Activated T-cell treated with anti-CD3 and anti-CD28 coated beads, Interleukin-2, amount 50 U/mL, for 4 hours (primary cell): ENCODE data around the gene OR2T34. TPM values are rescaled to one million over a fixed set of nuclear protein-coding genes. Genes with fewer than 3 reads are reported as not detected.
"Not testable (repeated sequence)": the region's sequence is repeated elsewhere in the genome, so short reads cannot be mapped to it uniquely, and the experiment has no call there.

Experiments used
- ATAC-seq, 2 donors: fragments of 200-7000 bp; cut with Tn5 transposase; one replicate each; pipeline ENCODE4 v1.10.0; 2021
- DNase-seq: peaks from one replicate; pipeline ENCODE4 v3.0.0-alpha.2; 2020
- H3K27me3 Mint-ChIP-seq: one replicate; pipeline ENCODE4 v1.8.0; 2021; ENCODE audit warnings: low read depth, mixed read lengths
- H3K36me3 Mint-ChIP-seq: one replicate; pipeline ENCODE4 v1.8.0; 2022; ENCODE audit warnings: mixed read lengths; ENCODE audit not compliant: insufficient read depth
- H3K4me1 Mint-ChIP-seq: one replicate; pipeline ENCODE4 v1.8.0; 2021; ENCODE audit warnings: low read depth, mixed read lengths
- H3K4me3 Mint-ChIP-seq: one replicate; pipeline ENCODE4 v1.8.0; 2021; ENCODE audit warnings: mild to moderate bottlenecking, moderate library complexity, mixed read lengths
- H3K9me3 Mint-ChIP-seq: one replicate; pipeline ENCODE4 v1.8.0; 2021; ENCODE audit warnings: mixed read lengths
- total RNA-seq, 3 donors: library from RNA; stranded (reverse); gene quantifications; one replicate each; pipeline ENCODE4 v1.2.1, GENCODE V29; 2021

The OR2T34 gene
- total RNA-seq: not detected

GRCh38 chr1:248574657-248575056, at the start of gene OR2T34:
TSS of gene OR2T34 (minus strand) at chr1:248574757. CDS start at chr1:248574757, 0 bp downstream.
- not testable (repeated sequence) for DNase-seq, ATAC-seq, H3K27me3 Mint-ChIP-seq, H3K4me1 Mint-ChIP-seq, H3K36me3 Mint-ChIP-seq, H3K9me3 Mint-ChIP-seq, H3K4me3 Mint-ChIP-seq

- Mint-ChIP-seq H3K9me3 (no peaks in the 10 kb centered on the region), H3K4me3 (no peak overlapping the region), H3K36me3 (no peaks in the 10 kb centered on the region), H3K27me3 (no peaks in the 10 kb centered on the region), H3K4me1 (peaks cover 2% of the 10 kb centered on the region)
- DNase-seq: no peak
- peak; percentile 50 to 82 for ATAC-seq
These were observed 48.0 kb upstream of the OR2T34 start for GRCh38 chr1:248622570-248623001.

GRCh38 chr1:248621770-248622169, 47.2 kb upstream of the OR2T34 start:
- DNase-seq (no peak), ATAC-seq (no peak)
- Mint-ChIP-seq H3K9me3 (no peaks in the 10 kb centered on the region), H3K4me1 (peaks cover 2% of the 10 kb centered on the region), H3K4me3 (no peak overlapping the region), H3K27me3 (no peaks in the 10 kb centered on the region), H3K36me3 (no peaks in the 10 kb centered on the region)

GRCh38 chr1:248618878-248619277, 44.3 kb upstream of the OR2T34 start:
- no peaks in the 10 kb centered on the region for H3K36me3 Mint-ChIP-seq
- no peaks in the 10 kb centered on the region for H3K9me3 Mint-ChIP-seq
- peaks cover 6% of the 10 kb centered on the region for H3K4me1 Mint-ChIP-seq
- ATAC-seq (no peak), DNase-seq (peak; percentile 27)
- H3K4me3 Mint-ChIP-seq: no peak overlapping the region
- H3K27me3 Mint-ChIP-seq: no peaks in the 10 kb centered on the region

GRCh38 chr1:248618119-248618518, 43.6 kb upstream of the OR2T34 start:
- Mint-ChIP-seq H3K36me3 (no peaks in the 10 kb centered on the region), H3K4me3 (no peak overlapping the region), H3K27me3 (no peaks in the 10 kb centered on the region), H3K9me3 (no peaks in the 10 kb centered on the region), H3K4me1 (peaks cover 7% of the 10 kb centered on the region)
- DNase-seq: no peak
- no peak for ATAC-seq

- Mint-ChIP-seq H3K36me3 (no peaks in the 10 kb centered on the region), H3K4me3 (no peak overlapping the region), H3K4me1 (peaks cover 10% of the 10 kb centered on the region), H3K27me3 (peaks cover 2% of the 10 kb centered on the region), H3K9me3 (no peaks in the 10 kb centered on the region)
- DNase-seq (no peak), ATAC-seq (peak; percentile 75 to 79)
These were observed 39.2 kb upstream of the OR2T34 start for GRCh38 chr1:248613742-248614141.

- peaks cover 8% of the 10 kb centered on the region for H3K4me1 Mint-ChIP-seq
- peaks cover 2% of the 10 kb centered on the region for H3K27me3 Mint-ChIP-seq
- DNase-seq (no peak), ATAC-seq (peak; percentile 62 to 67)
- H3K4me3 Mint-ChIP-seq: no peak overlapping the region
- H3K36me3 Mint-ChIP-seq: no peaks in the 10 kb centered on the region
- no peaks in the 10 kb centered on the region for H3K9me3 Mint-ChIP-seq
These were observed 37.4 kb upstream of the OR2T34 start for GRCh38 chr1:248611883-248612414.

- H3K27me3 Mint-ChIP-seq: peaks cover 2% of the 10 kb centered on the region
- peaks cover 10% of the 10 kb centered on the region for H3K4me1 Mint-ChIP-seq
- H3K4me3 Mint-ChIP-seq: no peak overlapping the region
- no peaks in the 10 kb centered on the region for H3K36me3 Mint-ChIP-seq
- DNase-seq (no peak), ATAC-seq (no peak)
- H3K9me3 Mint-ChIP-seq: no peaks in the 10 kb centered on the region
These were observed 35.7 kb upstream of the OR2T34 start for GRCh38 chr1:248610301-248610700.

GRCh38 chr1:248599396-248599795, 24.8 kb upstream of the OR2T34 start:
- peaks cover 5% of the 10 kb centered on the region for H3K4me1 Mint-ChIP-seq

GRCh38 chr1:248597589-248597988, 23.0 kb upstream of the OR2T34 start, which contains the start of gene OR2T10:
TSS of gene OR2T10 (minus strand) at chr1:248597700. CDS start at chr1:248593768, 3,932 bp downstream.
- Mint-ChIP-seq H3K36me3 (no peaks in the 10 kb centered on the region), H3K27me3 (peaks cover 6% of the 10 kb centered on the region), H3K9me3 (no peaks in the 10 kb centered on the region), H3K4me1 (peaks cover 5% of the 10 kb centered on the region), H3K4me3 (no peak within 1 kb of the TSS)
- ATAC-seq: no peak
- DNase-seq: no peak

More at GRCh38 chr1:248599396-248599795, 24.8 kb upstream of the OR2T34 start:
- no peaks in the 10 kb centered on the region for H3K9me3 Mint-ChIP-seq
- ATAC-seq (no peak), DNase-seq (no peak)
- no peak overlapping the region for H3K4me3 Mint-ChIP-seq
- H3K36me3 Mint-ChIP-seq: peaks cover 2% of the 10 kb centered on the region
- peaks cover 1% of the 10 kb centered on the region for H3K27me3 Mint-ChIP-seq

GRCh38 chr1:248596615-248597014, 22.1 kb upstream of the OR2T34 start:
- H3K9me3 Mint-ChIP-seq: no peaks in the 10 kb centered on the region
- H3K4me1 Mint-ChIP-seq: peaks cover 5% of the 10 kb centered on the region
- no peak overlapping the region for H3K4me3 Mint-ChIP-seq
- no peaks in the 10 kb centered on the region for H3K36me3 Mint-ChIP-seq
- peaks cover 11% of the 10 kb centered on the region for H3K27me3 Mint-ChIP-seq
- peak; percentile 65 to 67 for ATAC-seq
- no peak for DNase-seq

- ATAC-seq (no peak), DNase-seq (no peak)
- no peaks in the 10 kb centered on the region for H3K9me3 Mint-ChIP-seq
- H3K36me3 Mint-ChIP-seq: no peaks in the 10 kb centered on the region
- H3K4me3 Mint-ChIP-seq: no peak overlapping the region
- peaks cover 11% of the 10 kb centered on the region for H3K27me3 Mint-ChIP-seq
- peaks cover 5% of the 10 kb centered on the region for H3K4me1 Mint-ChIP-seq
These were observed 18.7 kb upstream of the OR2T34 start for GRCh38 chr1:248593226-248593625.

GRCh38 chr1:248592655-248593054, 18.1 kb upstream of the OR2T34 start:
- H3K4me3 Mint-ChIP-seq: no peak overlapping the region
- H3K27me3 Mint-ChIP-seq: peaks cover 11% of the 10 kb centered on the region
- ATAC-seq (no peak), DNase-seq (no peak)
- no peaks in the 10 kb centered on the region for H3K9me3 Mint-ChIP-seq
- H3K36me3 Mint-ChIP-seq: no peaks in the 10 kb centered on the region
- H3K4me1 Mint-ChIP-seq: peaks cover 5% of the 10 kb centered on the region

- Mint-ChIP-seq H3K27me3 (peaks cover 11% of the 10 kb centered on the region), H3K36me3 (no peaks in the 10 kb centered on the region)
- no peak for DNase-seq
These were observed 15.5 kb upstream of the OR2T34 start for GRCh38 chr1:248590055-248590454.

GRCh38 chr1:248589334-248589733, 14.8 kb upstream of the OR2T34 start:
- Mint-ChIP-seq H3K4me1 (no peaks in the 10 kb centered on the region), H3K4me3 (no peak overlapping the region), H3K9me3 (no peaks in the 10 kb centered on the region), H3K27me3 (peaks cover 11% of the 10 kb centered on the region), H3K36me3 (no peaks in the 10 kb centered on the region)
- ATAC-seq (no peak), DNase-seq (no peak)

More at GRCh38 chr1:248590055-248590454, 15.5 kb upstream of the OR2T34 start:
- H3K4me1 Mint-ChIP-seq: no peaks in the 10 kb centered on the region
- no peaks in the 10 kb centered on the region for H3K9me3 Mint-ChIP-seq
- no peak for ATAC-seq
- H3K4me3 Mint-ChIP-seq: no peak overlapping the region
